ENCODE results near the gene TMTC1. TPM values are rescaled to one million over a fixed set of nuclear protein-coding genes. Genes with fewer than 3 reads are reported as not detected.

Gene TMTC1
- total and polyA plus RNA-seq, 9 of the 15 experiments (the other 6 are each of a cell fraction or from before 2014, with no cell fraction given): under 0.01 to 0.18 (median 0.06) TPM; not detected in 2

GRCh38 chr12:29771165-29771564, 12.6 kb downstream of the TMTC1 start (continued):
- no peak for TF ChIP-seq TSHZ1 (CRISPR knock-in tag; IDR thresholded peaks at IDR 0.05)
- TF ChIP-seq HNRNPL (IDR thresholded peaks at IDR 0.05; ENCODE audit: low read depth, low read length): no peak

GRCh38 chr12:29769162-29769858, 14.4 kb downstream of the TMTC1 start:
- Histone ChIP-seq H3K27ac (ENCODE audit: extremely low read depth, low read depth, low read length) (no peak overlapping the region), H3K9ac (ENCODE audit: insufficient read depth in 1 of 2, low read depth in 2 of 2, low read length in 2 of 2) (no peak overlapping the region), H3K79me2 (ENCODE audit: control insufficient read depth, insufficient read depth, low read length) (no peaks in the 10 kb centered on the region), H3K9me3 (replicated peaks; ENCODE audit: control insufficient read depth, insufficient read depth, low read depth, low read length) (no peaks in the 10 kb centered on the region), H3K27me3 (ENCODE audit: control insufficient read depth in 2 of 2, insufficient read depth in 2 of 2, low read length in 2 of 2) (no peaks in the 10 kb centered on the region), H3K4me3 (no peak overlapping the region), H2AFZ (ENCODE audit: low read depth, low read length) (no peak overlapping the region), H4K20me1 (replicated peaks; ENCODE audit: control insufficient read depth, insufficient read depth, low read length) (no peaks in the 10 kb centered on the region), H3K4me1 (replicated peaks in 1 of 2; ENCODE audit: control insufficient read depth in 2 of 2, insufficient read depth in 2 of 2, low read length in 2 of 2) (no peaks in the 10 kb centered on the region), H3K9me1 (ENCODE audit: control insufficient read depth, insufficient read depth, low read length) (no peaks in the 10 kb centered on the region), H3K36me3 (ENCODE audit: control insufficient read depth, insufficient read depth, low read length) (no peaks in the 10 kb centered on the region), H3K4me2 (ENCODE audit: insufficient read depth, low read length) (no peak overlapping the region)
- intact Hi-C loops (cut with micrococcal nuclease) (no loop called here), in situ Hi-C loops (cut with MboI) (no loop called here)
- FAIRE-seq (no peak), ATAC-seq (no peak), DNase-seq (ENCODE audit: extremely low read depth in 1 of 4, low spot score in 3 of 4) (no peak)
- TF ChIP-seq RCOR1 (IDR thresholded peaks at IDR 0.05; ENCODE audit: borderline replicate concordance in 1 of 2, low read depth in 2 of 2, low read length in 2 of 2): no peak
- no peak for TF ChIP-seq TRIM25 (IDR thresholded peaks at IDR 0.05; ENCODE audit: borderline replicate concordance)
- no peak for TF ChIP-seq HMG20A (CRISPR knock-in tag; conservative IDR thresholded peaks at IDR 0.05)
- TF ChIP-seq HNRNPLL (IDR thresholded peaks at IDR 0.05; ENCODE audit: low read depth, low read length, poor library complexity, severe bottlenecking): no peak
- TF ChIP-seq ZBTB11 (CRISPR knock-in tag; IDR thresholded peaks at IDR 0.05): no peak
- no peak for TF ChIP-seq ZNF830 (CRISPR knock-in tag; IDR thresholded peaks at IDR 0.05)
- no peak for TF ChIP-seq ZNF263 (CRISPR knock-in tag; IDR thresholded peaks at IDR 0.05; ENCODE audit: borderline replicate concordance)
- no peak for TF ChIP-seq CAMTA2 (CRISPR knock-in tag; conservative IDR thresholded peaks at IDR 0.05)
- ChIA-PET POLR2A (no interaction called here), CTCF (ENCODE audit: low intra/inter-chr PET ratio) (no interaction called here)
- 0% methylated on average over 4 of the region's 4 CpGs for WGBS (ENCODE audit: insufficient coverage, low coverage, missing lambda C conversion rate)
- no TSS peak for BruUV-seq (replicated peaks)

All from K562 (cell line).